ENCODE measurements around the gene CCDC18.

DNA sequence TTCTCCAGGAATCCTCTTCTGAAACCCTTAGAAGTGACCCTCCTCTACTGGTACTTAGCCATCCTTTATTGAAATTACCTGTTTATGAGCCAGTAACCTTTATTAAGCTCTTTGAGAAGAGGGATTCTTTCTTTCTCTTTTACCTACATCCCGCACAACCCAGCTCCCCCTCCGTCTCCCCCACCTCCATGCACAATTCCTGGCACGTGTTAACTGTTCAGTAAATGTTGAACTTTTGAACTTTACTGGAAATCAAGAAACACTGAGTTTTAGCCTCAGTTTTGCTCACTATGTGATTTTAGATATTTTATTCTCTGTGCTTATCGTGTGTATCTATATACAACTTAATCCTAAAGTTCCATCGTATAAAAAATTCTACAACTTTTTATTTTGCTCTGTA, 2.1 kb upstream of the CCDC18 start:
- TF ChIP-seq, protein P1, sequence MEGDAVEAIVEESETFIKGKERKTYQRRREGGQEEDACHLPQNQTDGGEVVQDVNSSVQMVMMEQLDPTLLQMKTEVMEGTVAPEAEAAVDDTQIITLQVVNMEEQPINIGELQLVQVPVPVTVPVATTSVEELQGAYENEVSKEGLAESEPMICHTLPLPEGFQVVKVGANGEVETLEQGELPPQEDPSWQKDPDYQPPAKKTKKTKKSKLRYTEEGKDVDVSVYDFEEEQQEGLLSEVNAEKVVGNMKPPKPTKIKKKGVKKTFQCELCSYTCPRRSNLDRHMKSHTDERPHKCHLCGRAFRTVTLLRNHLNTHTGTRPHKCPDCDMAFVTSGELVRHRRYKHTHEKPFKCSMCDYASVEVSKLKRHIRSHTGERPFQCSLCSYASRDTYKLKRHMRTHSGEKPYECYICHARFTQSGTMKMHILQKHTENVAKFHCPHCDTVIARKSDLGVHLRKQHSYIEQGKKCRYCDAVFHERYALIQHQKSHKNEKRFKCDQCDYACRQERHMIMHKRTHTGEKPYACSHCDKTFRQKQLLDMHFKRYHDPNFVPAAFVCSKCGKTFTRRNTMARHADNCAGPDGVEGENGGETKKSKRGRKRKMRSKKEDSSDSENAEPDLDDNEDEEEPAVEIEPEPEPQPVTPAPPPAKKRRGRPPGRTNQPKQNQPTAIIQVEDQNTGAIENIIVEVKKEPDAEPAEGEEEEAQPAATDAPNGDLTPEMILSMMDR (IDR thresholded peaks at IDR 0.05): no peak
- no peak for TF ChIP-seq POLR2AphosphoS5 (IDR thresholded peaks at IDR 0.05)

Data from esophagus muscularis mucosa (tissue), 3 donors.